HG03097 (cell line): ENCODE measurements around the gene DDHD1.
A peak's percentile ranks its signal among the peaks of the same experiment; 100 is the strongest.
"Not testable (repeated sequence)": the region's sequence is repeated elsewhere in the genome, so short reads cannot be mapped to it uniquely, and the experiment has no call there.

Experiments
- ATAC-seq: cut with Tn5 transposase; IDR thresholded peaks from one replicate; pipeline ENCODE4 v1.9.1; 2021; ENCODE audit not compliant: unreplicated experiment, low FRiP score

Gene DDHD1

GRCh38 chr14:53152887-53153701, at the start of gene DDHD1:
Gene DDHD1 (minus strand): TSS chr14:53153323. CDS start chr14:53153098, 225 bp downstream.
- ATAC-seq: peak; percentile 62

GRCh38 chr14:53195949-53196348, 42.8 kb upstream of the DDHD1 start:
- ATAC-seq: no peak

- no peak for ATAC-seq
Measured at GRCh38 chr14:53193193-53193592, 40.1 kb upstream of the DDHD1 start.

GRCh38 chr14:53192052-53192760, 39.1 kb upstream of the DDHD1 start:
- no peak for ATAC-seq

GRCh38 chr14:53190938-53191337, 37.8 kb upstream of the DDHD1 start:
- ATAC-seq: no peak

GRCh38 chr14:53187921-53188463, 34.9 kb upstream of the DDHD1 start:
- no peak for ATAC-seq

GRCh38 chr14:53186532-53186931, 33.4 kb upstream of the DDHD1 start:
- no peak for ATAC-seq

- no peak for ATAC-seq
Measured at GRCh38 chr14:53183611-53184010, 30.5 kb upstream of the DDHD1 start.

- no peak for ATAC-seq
Measured at GRCh38 chr14:53183056-53183455, 29.9 kb upstream of the DDHD1 start.

GRCh38 chr14:53181463-53182081, 28.4 kb upstream of the DDHD1 start:
- ATAC-seq: not testable (repeated sequence)

- ATAC-seq: no peak
Measured at GRCh38 chr14:53180272-53181221, 27.4 kb upstream of the DDHD1 start.

GRCh38 chr14:53179486-53180005, 26.4 kb upstream of the DDHD1 start:
- not testable (repeated sequence) for ATAC-seq

GRCh38 chr14:53175375-53175774, 22.3 kb upstream of the DDHD1 start:
- ATAC-seq: no peak

- ATAC-seq: no peak
Measured at GRCh38 chr14:53174918-53175317, 21.8 kb upstream of the DDHD1 start.

GRCh38 chr14:53168786-53169185, 15.7 kb upstream of the DDHD1 start:
- ATAC-seq: no peak

- ATAC-seq: no peak
Measured at GRCh38 chr14:53167602-53168328, 14.6 kb upstream of the DDHD1 start.

- no peak for ATAC-seq
Measured at GRCh38 chr14:53161758-53162435, 8.8 kb upstream of the DDHD1 start.

- no peak for ATAC-seq
Measured at GRCh38 chr14:53156238-53156637, 3.1 kb upstream of the DDHD1 start.

GRCh38 chr14:53153702-53154112, 584 bp upstream of the DDHD1 start:
- ATAC-seq: no peak
